ENCODE measurements around the gene SUGP2.

Gene SUGP2

GRCh38 chr19:19033426-19034203 is at the start of gene SUGP2, which contains the start of gene ARMC6:
Gene SUGP2 (minus strand): TSS chr19:19033517. CDS start chr19:19031071, 2,446 bp downstream.
Gene ARMC6 (plus strand): TSS chr19:19033603. CDS start chr19:19034210, 607 bp downstream.
- peak; percentile 68 to 82 (median 78) for DNase-seq (ENCODE audit: low read depth in 2 of 3, low spot score in 1 of 3)

DNA sequence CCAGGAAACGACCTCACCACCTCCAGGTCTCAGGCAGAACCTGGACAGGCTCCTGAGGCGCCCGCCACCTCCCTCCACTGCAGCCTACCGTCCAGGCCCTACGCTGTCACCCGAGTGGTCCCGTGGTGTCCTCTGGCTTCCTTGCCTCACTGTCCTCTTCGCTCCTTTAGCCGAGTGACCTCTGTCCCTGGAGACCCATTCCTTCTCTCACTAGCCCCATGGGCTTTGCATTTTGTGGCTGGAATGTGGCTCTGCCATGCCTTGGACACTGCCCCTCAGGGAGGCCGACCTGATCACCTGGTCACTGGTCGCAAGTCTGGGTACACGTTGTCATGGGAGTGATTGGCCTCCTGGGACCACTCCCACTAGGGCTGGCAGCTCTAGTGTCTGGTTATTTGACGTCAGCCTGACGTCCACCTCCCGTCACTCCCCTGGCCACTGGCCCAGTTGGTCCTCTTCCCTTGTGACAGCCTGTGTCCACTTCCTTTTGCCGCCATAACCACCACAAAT is 48.4 kb upstream of the SUGP2 start:
- no peak for DNase-seq (ENCODE audit: low read depth in 2 of 3, low spot score in 1 of 3)

DNA sequence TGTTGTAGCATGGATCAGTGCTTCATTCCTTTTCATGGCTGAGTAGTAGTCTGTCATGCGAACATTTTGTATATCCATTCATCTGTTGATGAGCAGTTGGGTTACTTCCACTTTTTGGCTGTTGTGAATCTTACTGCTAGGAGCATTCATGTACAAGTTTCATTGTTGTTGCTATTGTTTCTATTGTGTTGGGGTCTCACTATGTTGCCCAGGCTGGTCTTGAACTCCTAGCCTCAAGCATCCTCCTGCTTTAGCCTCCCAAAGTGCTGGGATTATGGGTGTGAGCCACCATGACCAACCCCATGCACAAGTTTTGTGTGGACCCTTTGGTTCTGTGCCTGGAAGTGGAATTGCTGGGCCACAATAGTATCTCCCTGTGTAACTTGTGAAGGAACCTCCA is 46.3 kb upstream of the SUGP2 start:
- DNase-seq (ENCODE audit: low read depth in 2 of 3, low spot score in 1 of 3): no peak

GRCh38 chr19:19078801-19079200 is 45.5 kb upstream of the SUGP2 start:
- no peak for DNase-seq (ENCODE audit: low read depth in 2 of 3, low spot score in 1 of 3)

DNA sequence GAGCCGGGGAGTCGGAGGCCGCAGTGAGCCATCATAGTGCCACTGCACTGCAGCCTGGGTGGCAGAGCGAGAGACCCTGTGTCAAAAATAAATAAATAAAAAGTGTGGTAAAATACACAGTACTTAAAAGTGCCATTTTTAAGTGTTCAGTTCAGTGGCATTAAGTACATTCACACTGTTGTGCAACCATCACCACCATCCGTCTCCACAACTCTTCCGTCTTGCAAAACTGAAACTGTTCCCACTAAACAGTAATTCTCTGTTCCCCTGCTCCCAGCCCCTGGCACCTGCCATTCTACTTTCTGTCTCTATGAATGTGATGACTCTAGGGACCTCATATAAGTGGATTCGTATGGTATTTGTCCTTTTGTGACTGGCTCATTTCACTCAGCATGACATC is 43.8 kb upstream of the SUGP2 start:
- no peak for DNase-seq (ENCODE audit: low read depth in 2 of 3, low spot score in 1 of 3)

DNA sequence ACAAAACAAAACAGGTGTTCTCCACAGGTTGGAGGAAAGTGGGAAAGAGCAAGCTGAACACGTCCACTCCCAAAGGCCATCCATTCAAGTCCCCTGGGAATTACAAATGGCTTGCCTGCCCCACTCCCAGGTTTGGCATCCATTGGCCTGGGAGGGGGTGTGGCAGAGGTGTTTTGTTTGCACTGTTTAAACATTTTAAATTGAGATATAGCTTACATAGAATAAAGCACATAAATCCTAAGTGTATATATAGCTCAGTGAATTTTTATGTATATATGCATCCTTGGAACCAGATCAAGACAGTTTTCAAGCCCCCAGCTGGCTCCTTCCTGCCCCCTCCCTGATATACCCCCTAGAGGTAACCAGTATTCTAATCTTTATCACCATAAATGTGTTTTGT is 43.2 kb upstream of the SUGP2 start:
- no peak for DNase-seq (ENCODE audit: low read depth in 2 of 3, low spot score in 1 of 3)

DNA sequence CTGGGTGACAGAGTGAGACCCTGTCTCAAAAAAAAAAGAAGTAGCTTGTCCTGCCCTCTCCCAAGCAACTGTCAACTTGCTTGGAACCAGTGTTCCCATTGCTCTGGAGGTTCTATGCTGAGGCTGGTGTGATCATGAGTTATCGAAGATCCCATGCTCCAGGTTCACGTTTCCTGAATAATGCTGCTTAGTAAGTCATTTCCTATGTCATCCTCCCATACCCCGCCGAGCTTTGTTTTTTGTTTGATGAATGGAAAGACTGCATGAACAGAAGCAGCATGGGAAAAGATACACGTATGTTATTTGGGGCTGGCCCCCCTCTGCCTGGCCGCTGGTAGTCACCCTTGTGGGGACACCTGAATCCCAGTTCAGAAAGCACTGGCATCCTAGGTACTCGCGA is 41.8 kb upstream of the SUGP2 start:
- no peak for DNase-seq (ENCODE audit: low read depth in 2 of 3, low spot score in 1 of 3)

- no peak for DNase-seq (ENCODE audit: low read depth in 2 of 3, low spot score in 1 of 3)
These were observed 41.0 kb upstream of the SUGP2 start for GRCh38 chr19:19074196-19074882.

DNA sequence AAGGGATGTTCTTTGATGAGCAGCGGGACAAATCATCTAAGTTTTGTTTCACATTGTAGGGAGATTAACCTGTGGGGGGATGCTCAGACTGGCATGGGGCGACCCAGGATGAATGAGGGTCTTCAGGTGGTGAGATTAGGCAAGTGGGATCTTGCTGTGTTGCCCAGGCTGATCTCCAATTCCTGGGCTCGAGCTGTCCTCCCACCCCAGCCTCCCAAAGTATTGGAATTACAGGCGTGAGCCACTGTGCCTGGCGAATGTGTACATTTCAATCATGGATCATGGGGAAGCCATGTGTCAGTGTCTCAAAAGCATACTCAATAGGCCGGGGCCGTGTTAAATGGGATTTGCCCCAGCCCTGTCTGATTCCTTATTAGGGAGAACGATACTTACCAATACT is 38.6 kb upstream of the SUGP2 start:
- DNase-seq (ENCODE audit: low read depth in 2 of 3, low spot score in 1 of 3): no peak

DNA sequence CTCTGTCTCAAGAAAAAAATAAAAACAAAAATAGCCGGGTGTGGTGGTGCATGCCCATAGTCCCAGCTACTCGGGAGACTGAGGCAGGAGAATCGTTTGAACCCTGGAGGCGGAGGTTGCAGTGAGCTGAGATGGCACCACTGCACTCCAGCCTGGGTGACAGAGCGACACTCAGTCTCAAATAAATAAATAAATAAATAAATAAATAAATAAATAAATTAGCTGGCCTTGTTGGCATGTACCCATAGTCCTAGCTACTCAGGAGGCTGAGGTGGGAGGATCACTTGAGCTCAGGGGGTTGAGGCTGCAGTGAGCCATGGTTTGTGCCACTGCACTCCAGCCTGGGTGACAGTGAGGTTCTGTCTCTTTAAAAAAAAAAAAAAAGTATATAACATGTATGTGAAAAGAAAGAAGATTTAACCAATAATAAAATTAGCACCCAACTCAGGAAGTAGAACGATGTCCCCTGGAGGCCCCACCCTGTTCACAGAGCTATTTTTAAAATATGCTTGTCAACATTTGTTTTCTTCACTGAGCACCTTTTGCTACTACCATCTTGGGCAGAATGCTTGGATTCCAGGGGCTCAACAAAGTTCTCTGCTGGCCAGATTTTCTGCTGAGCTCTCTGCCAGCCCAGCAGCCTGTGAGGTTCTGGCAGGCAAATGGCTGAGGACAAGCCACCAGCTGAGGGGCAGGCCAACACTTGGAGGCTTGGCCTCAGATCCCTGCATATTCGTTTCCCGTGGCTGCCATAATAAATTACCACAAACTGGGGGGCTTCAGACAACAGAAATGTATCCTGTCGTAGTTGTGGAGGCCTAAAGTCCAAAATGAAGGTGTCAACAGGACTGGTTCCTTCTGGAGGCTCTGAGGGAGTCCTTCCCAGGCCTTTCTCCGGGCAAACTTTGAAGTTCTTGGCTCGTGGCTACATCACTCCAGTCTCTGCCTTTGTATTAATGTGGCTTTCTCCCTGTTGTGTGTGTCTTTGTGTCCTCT is 35.6 kb upstream of the SUGP2 start:
- no peak for DNase-seq (ENCODE audit: low read depth in 2 of 3, low spot score in 1 of 3)

GRCh38 chr19:19067276-19068072 is 34.2 kb upstream of the SUGP2 start:
- no peak for DNase-seq (ENCODE audit: low read depth in 2 of 3, low spot score in 1 of 3)

GRCh38 chr19:19064811-19065745 is 31.8 kb upstream of the SUGP2 start:
- DNase-seq (ENCODE audit: low read depth in 2 of 3, low spot score in 1 of 3): peak in 1 of 3 donors; percentile 25

- DNase-seq (ENCODE audit: low read depth in 2 of 3, low spot score in 1 of 3): peak in 1 of 3 donors; percentile 3
These were observed 30.9 kb upstream of the SUGP2 start for GRCh38 chr19:19064098-19064722.

DNA sequence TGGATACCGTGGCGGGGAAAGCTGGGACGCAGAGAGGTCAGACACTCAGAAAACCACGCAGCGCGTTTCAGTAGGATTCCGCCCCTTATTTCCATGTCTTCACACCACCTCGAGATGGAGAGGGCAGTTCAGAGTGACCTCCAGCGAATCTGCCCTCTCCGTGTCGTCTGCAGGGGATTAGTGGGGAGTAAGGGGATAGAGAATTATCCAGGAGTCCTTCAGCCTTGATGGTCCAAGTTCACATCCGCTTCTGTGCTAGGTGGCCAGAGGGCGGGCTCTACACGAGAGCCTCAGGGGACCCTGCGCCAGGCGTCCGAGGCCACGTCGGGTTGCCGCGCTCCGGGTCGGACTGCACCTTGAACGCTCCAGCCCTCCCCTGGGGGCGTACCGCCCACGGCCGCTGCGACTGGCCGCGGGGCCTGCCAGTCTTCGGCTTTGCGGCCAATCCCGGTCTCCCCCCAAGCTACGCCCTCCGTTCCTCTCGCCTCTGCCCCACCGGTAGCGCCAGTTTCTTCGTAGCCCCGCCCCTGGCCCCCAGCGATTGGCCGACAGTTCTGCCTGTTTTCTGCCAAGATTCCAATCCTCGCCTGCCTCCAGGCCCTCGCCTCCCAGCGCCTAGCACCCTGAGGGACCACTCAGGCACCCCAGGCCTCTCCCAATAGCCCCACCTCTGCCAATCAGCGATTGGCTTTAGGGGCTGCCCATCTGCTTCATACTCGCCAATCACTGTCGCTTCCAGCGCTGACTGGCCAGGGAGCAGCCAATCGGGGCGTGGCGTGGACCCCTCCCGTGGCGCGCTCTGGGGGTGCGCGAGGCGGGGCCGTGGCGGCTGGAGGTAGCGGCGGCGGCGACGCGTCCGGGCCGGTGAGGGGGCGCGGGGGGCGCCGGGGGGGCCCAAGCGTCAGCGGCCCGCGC is 30.1 kb upstream of the SUGP2 start, which contains the start of gene SLC25A42:
SLC25A42 (plus strand) TSS at position 812 of the 915 bp plus-strand sequence. CDS start 32,131 bp downstream, outside the sequence.
- DNase-seq (ENCODE audit: low read depth in 2 of 3, low spot score in 1 of 3): peak; percentile 97 to 99 (median 99)

GRCh38 chr19:19062454-19063182 is 29.3 kb upstream of the SUGP2 start:
- peak in 2 of 3 donors; percentile 19 to 24 for DNase-seq (ENCODE audit: low read depth in 2 of 3, low spot score in 1 of 3)

DNA sequence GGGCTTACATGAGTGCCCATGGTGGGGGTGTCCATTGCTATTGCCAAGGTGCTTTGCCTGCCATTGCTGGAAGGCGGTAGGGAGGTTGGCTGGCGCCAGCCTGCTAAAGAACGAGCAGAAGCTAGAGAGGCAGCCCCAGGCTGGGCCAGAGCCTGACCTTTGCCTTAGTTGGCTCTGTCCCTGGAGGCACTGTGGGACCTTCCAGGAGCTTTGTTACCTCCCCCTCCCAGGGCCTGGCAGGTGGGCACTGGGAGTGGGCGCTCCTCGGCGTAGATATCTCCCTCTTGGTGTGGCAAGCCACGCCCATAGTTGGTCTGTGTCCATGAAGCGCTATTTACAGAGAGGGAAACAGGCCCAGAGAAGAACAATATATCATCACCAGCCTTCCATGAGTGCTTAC is 28.2 kb upstream of the SUGP2 start:
- DNase-seq (ENCODE audit: low read depth in 2 of 3, low spot score in 1 of 3): no peak
